HepG2 (cell line): Measurements from ENCODE around the gene ZMYND10. TPM values are rescaled to one million over a fixed set of nuclear protein-coding genes. Genes with fewer than 3 reads are reported as not detected.

Experiments used
- GATAD2A ChIP-seq: IDR thresholded peaks from 2 replicates; pipeline ENCODE4 v1.6.1; 2016
- IKZF4 ChIP-seq: sonication (generic); formaldehyde crosslinking; IDR thresholded peaks from 2 replicates; pipeline ENCODE4 v1.5.1; 2020; ENCODE audit warnings: borderline replicate concordance, mild to moderate bottlenecking, low read depth, missing genetic modification reagents; ENCODE audit errors: not compliant biosample characterization
- MEIS1 ChIP-seq: sonication (generic); formaldehyde crosslinking; IDR thresholded peaks from 2 replicates; pipeline ENCODE4 v1.9.0; 2021; ENCODE audit warnings: mild to moderate bottlenecking, missing genetic modification reagents, moderate library complexity, borderline replicate concordance
- MYPOP ChIP-seq: sonication (generic); formaldehyde crosslinking; IDR thresholded peaks from 2 replicates; pipeline ENCODE4 v1.8.1; 2023; ENCODE audit warnings: mild to moderate bottlenecking, moderate library complexity, missing genetic modification reagents
- PAWR ChIP-seq: sonication (generic); formaldehyde crosslinking; IDR thresholded peaks from 2 replicates; pipeline ENCODE4 v1.4.0; 2020; ENCODE audit warnings: missing genetic modification reagents, mild to moderate bottlenecking, borderline replicate concordance
- RELA ChIP-seq: sonication (generic); formaldehyde crosslinking; IDR thresholded peaks from 2 replicates; pipeline ENCODE4 v1.4.0; 2020; ENCODE audit warnings: missing genetic modification reagents
- TERF1 ChIP-seq: sonication (generic); formaldehyde crosslinking; IDR thresholded peaks from 2 replicates; pipeline ENCODE4 v1.8.0; 2022; ENCODE audit warnings: mild to moderate bottlenecking, missing genetic modification reagents, moderate library complexity
- THAP7 ChIP-seq: sonication (generic); formaldehyde crosslinking; IDR thresholded peaks from 2 replicates; pipeline ENCODE4 v1.8.1; 2023; ENCODE audit warnings: mild to moderate bottlenecking, missing genetic modification reagents
- TOE1 ChIP-seq: sonication (generic); formaldehyde crosslinking; IDR thresholded peaks from 2 replicates; pipeline ENCODE4 v1.4.0; 2020; ENCODE audit warnings: mild to moderate bottlenecking, missing genetic modification reagents
- ZNF18 ChIP-seq: sonication (generic); formaldehyde crosslinking; IDR thresholded peaks from 2 replicates; pipeline ENCODE4 v1.8.0; 2022; ENCODE audit warnings: mild to moderate bottlenecking, missing genetic modification reagents; ENCODE audit not compliant: insufficient replicate concordance
- ZNF275 ChIP-seq: sonication (generic); formaldehyde crosslinking; IDR thresholded peaks from 2 replicates; pipeline ENCODE4 v1.8.0; 2022; ENCODE audit warnings: missing genetic modification reagents, mild to moderate bottlenecking, inconsistent platforms, borderline replicate concordance
- ZNF431 ChIP-seq: sonication (generic); formaldehyde crosslinking; IDR thresholded peaks from 2 replicates; pipeline ENCODE4 v1.9.0; 2022; ENCODE audit warnings: missing genetic modification reagents, low read depth, mild to moderate bottlenecking, borderline replicate concordance
- ZNF441 ChIP-seq: sonication (generic); formaldehyde crosslinking; IDR thresholded peaks from 2 replicates; pipeline ENCODE4 v1.7.0; 2021; ENCODE audit warnings: missing genetic modification reagents, borderline replicate concordance
- ZNF567 ChIP-seq: sonication (generic); formaldehyde crosslinking; IDR thresholded peaks from 2 replicates; pipeline ENCODE4 v1.8.1; 2023; ENCODE audit warnings: mild to moderate bottlenecking, missing genetic modification reagents, borderline replicate concordance
- ZNF574 ChIP-seq: sonication (generic); formaldehyde crosslinking; IDR thresholded peaks from 2 replicates; pipeline ENCODE4 v1.4.0; 2020; ENCODE audit warnings: missing genetic modification reagents
- ZNF660 ChIP-seq: sonication (generic); formaldehyde crosslinking; IDR thresholded peaks from 2 replicates; pipeline ENCODE4 v1.5.1; 2020; ENCODE audit warnings: mild to moderate bottlenecking, low read depth, missing genetic modification reagents, borderline replicate concordance
- ZNF670 ChIP-seq: sonication (generic); formaldehyde crosslinking; IDR thresholded peaks from 2 replicates; pipeline ENCODE4 v1.8.0; 2022; ENCODE audit warnings: mild to moderate bottlenecking, missing genetic modification reagents, borderline replicate concordance
- ZNF772 ChIP-seq: sonication (generic); formaldehyde crosslinking; IDR thresholded peaks from 2 replicates; pipeline ENCODE4 v1.5.0; 2020; ENCODE audit warnings: mild to moderate bottlenecking, missing genetic modification reagents
- polyA plus RNA-seq, 8 experiments: library from polyadenylated mRNA; depleted of rRNA in 3 of 8; stranded (reverse) in 7 of 8; unstranded in 1 of 8; fragments of >200 nt; fragmentation: Illumina TruSeq in 4 of 8; extraction: Trizol in 4 of 8; gene quantifications; 2 replicates each; pipeline versions ENCODE4 v1.2.1 to v1.2.3, GENCODE V29; 2011 to 2016; ENCODE audit warnings: low read depth in 4 of 8, missing spikeins in 1 of 8, mixed read lengths in 1 of 8; ENCODE audit not compliant: insufficient read depth in 1 of 8
- total RNA-seq, 5 experiments: library from RNA; depleted of rRNA; stranded (reverse); fragments of >200 nt; fragmentation: Illumina TruSeq; extraction: Trizol; gene quantifications; 2 replicates each; pipeline ENCODE4 v1.2.3, GENCODE V29; 2016; ENCODE audit warnings: low read depth in 1 of 5

ZMYND10 gene
- total and polyA plus RNA-seq, 2 of the 13 experiments (the other 11 are each of a cell fraction or from before 2014, with no cell fraction given): 0.60 to 0.74 TPM

GRCh38 chr3:50292159-50293078 lies 53.1 kb downstream of the ZMYND10 start, which contains the start of gene IFRD2 (continued):
- TF ChIP-seq TERF1 (CRISPR knock-in tag) (no peak), IKZF4 (CRISPR knock-in tag) (no peak), ZNF441 (CRISPR knock-in tag) (no peak), MYPOP (peak; percentile 75; the same call in 1 of the 2 replicates), ZNF275 (CRISPR knock-in tag) (no peak), GATAD2A (CRISPR knock-in tag) (no peak; the same call in 1 of the 2 replicates), ZNF670 (CRISPR knock-in tag) (peak; percentile 88; the same call in 1 of the 2 replicates), PAWR (CRISPR knock-in tag) (no peak), RELA (CRISPR knock-in tag) (no peak), THAP7 (CRISPR knock-in tag) (no peak), ZNF660 (CRISPR knock-in tag) (no peak), ZNF772 (peak; percentile 91), ZNF567 (CRISPR knock-in tag) (no peak), ZNF431 (CRISPR knock-in tag) (no peak), MEIS1 (0 out of 2 replicates have a peak, but pooled peaks have one; percentile 31), TOE1 (CRISPR knock-in tag) (no peak), ZNF574 (CRISPR knock-in tag) (peak; percentile 96), ZNF18 (CRISPR knock-in tag) (no peak)
